ENCODE data around the gene TSSK6. TPM values are rescaled to one million over a fixed set of nuclear protein-coding genes. Genes with fewer than 3 reads are reported as not detected.

The TSSK6 gene
- total RNA-seq, 2 experiments from 2014 or later = 3.8 to 4.4 TPM

- peaks cover 52% of the 10 kb centered on the region for H3K4me1 Mint-ChIP-seq
- ATAC-seq = peak; percentile 24
- POLR2A ChIA-PET = interaction anchor here (0.7 to 1.9 kb wide), 5 partner anchors 28 to 126 kb away, joined by 3 to 7 read pairs (median 3); partner anchors contain the start of gene GATAD2A
- no peak overlapping the region for H3K4me3 Mint-ChIP-seq
- H3K27ac Mint-ChIP-seq = peak overlapping the region; percentile 97
- CTCF ChIA-PET = interaction anchor here (0.6 to 6.9 kb wide), 46 partner anchors 9 to 344 kb away, joined by 3 to 123 read pairs (median 4); partner anchors contain the start of genes GATAD2A, NDUFA13 and TSSK6
- peaks cover 23% of the 10 kb centered on the region for H3K36me3 Mint-ChIP-seq (ENCODE audit: low read depth)
- no peaks in the 10 kb centered on the region for H3K9me3 Mint-ChIP-seq (ENCODE audit: low read depth)
- no peaks in the 10 kb centered on the region for H3K27me3 Mint-ChIP-seq
- intact Hi-C loops (cut with DNase I, micrococcal nuclease) = loop anchor here (1.0 kb wide), 5 partner anchors 123 to 351 kb away; no protein-coding TSS in a partner anchor
- DNase-seq = peak; percentile 90
These were observed 25.0 kb downstream of the TSSK6 start for GRCh38 chr19:19490214-19490968.

- POLR2A ChIA-PET = interaction anchor here (0.7 to 1.9 kb wide), 5 partner anchors 27 to 286 kb away, joined by 3 to 7 read pairs (median 3); partner anchors contain the start of genes GATAD2A and NR2C2AP
- H3K9me3 Mint-ChIP-seq (ENCODE audit: low read depth) = no peaks in the 10 kb centered on the region
These were observed 25.5 kb downstream of the TSSK6 start for GRCh38 chr19:19489804-19490204.

GRCh38 chr19:19488875-19489690 lies 26.3 kb downstream of the TSSK6 start:
- intact Hi-C loops (cut with DNase I, micrococcal nuclease) = loop anchor here (1.0 to 2.0 kb wide), 8 partner anchors 30 to 456 kb away; partner anchors contain the start of genes MAU2 (in 2 of the 2), SUGP1 (in 2 of the 2), ARMC6 (in 1 of the 2) and BORCS8 (in 1 of the 2)
- Mint-ChIP-seq H3K9me3 (ENCODE audit: low read depth) (no peaks in the 10 kb centered on the region), H3K27me3 (no peaks in the 10 kb centered on the region), H3K4me3 (peak overlapping the region; percentile 43), H3K36me3 (ENCODE audit: low read depth) (peaks cover 13% of the 10 kb centered on the region), H3K4me1 (peaks cover 57% of the 10 kb centered on the region), H3K27ac (peak overlapping the region; percentile 97)
- ChIA-PET CTCF (interaction anchor here (0.6 to 6.9 kb wide), 20 partner anchors 8 to 343 kb away, joined by 3 to 123 read pairs (median 5); partner anchors contain the start of gene GATAD2A), POLR2A (interaction anchor here (0.6 to 1.9 kb wide), 5 partner anchors 27 to 286 kb away, joined by 3 to 7 read pairs (median 4); partner anchors contain the start of genes GATAD2A, NDUFA13, NR2C2AP and TSSK6)
- DNase-seq (peak; percentile 95), ATAC-seq (peak; percentile 93)

More at GRCh38 chr19:19489804-19490204, 25.5 kb downstream of the TSSK6 start:
- CTCF ChIA-PET = interaction anchor here (0.7 to 6.9 kb wide), 36 partner anchors 9 to 344 kb away, joined by 3 to 123 read pairs (median 5); partner anchors contain the start of gene GATAD2A
- Mint-ChIP-seq H3K4me1 (peaks cover 56% of the 10 kb centered on the region), H3K4me3 (peak overlapping the region; percentile 43), H3K27me3 (no peaks in the 10 kb centered on the region), H3K27ac (peak overlapping the region; percentile 97), H3K36me3 (ENCODE audit: low read depth) (peaks cover 20% of the 10 kb centered on the region)
- no peak for ATAC-seq
- DNase-seq = peak; percentile 34
- intact Hi-C loops (cut with DNase I, micrococcal nuclease) = loop anchor here (1.0 to 2.0 kb wide), 13 partner anchors 31 to 457 kb away; partner anchors contain the start of genes MAU2 (in 2 of the 2), SUGP1 (in 2 of the 2), ARMC6 (in 1 of the 2) and BORCS8 (in 1 of the 2)

- Mint-ChIP-seq H3K27ac (peak overlapping the region; percentile 97), H3K36me3 (ENCODE audit: low read depth) (peaks cover 10% of the 10 kb centered on the region), H3K9me3 (ENCODE audit: low read depth) (no peaks in the 10 kb centered on the region), H3K4me1 (peaks cover 54% of the 10 kb centered on the region), H3K27me3 (no peaks in the 10 kb centered on the region), H3K4me3 (peak overlapping the region; percentile 43)
- ChIA-PET CTCF (interaction anchor here (0.6 to 6.9 kb wide), 9 partner anchors 7 to 124 kb away, joined by 3 to 123 read pairs (median 5); partner anchors contain the start of gene GATAD2A), POLR2A (interaction anchor here (0.6 to 1.9 kb wide), 5 partner anchors 28 to 285 kb away, joined by 3 to 7 read pairs (median 4); partner anchors contain the start of genes GATAD2A, NDUFA13, NR2C2AP and TSSK6)
- ATAC-seq (no peak), DNase-seq (no peak)
- intact Hi-C loops (cut with DNase I, micrococcal nuclease) = loop anchor here in 1 of 2 experiments (2.0 kb wide), 1 partner anchor 29 kb away; no protein-coding TSS in a partner anchor
These were observed 27.1 kb downstream of the TSSK6 start for GRCh38 chr19:19487950-19488874.

GRCh38 chr19:19487077-19487949 lies 28.0 kb downstream of the TSSK6 start:
- POLR2A ChIA-PET = interaction anchor here (1.5 kb wide), 1 partner anchor 28 kb away, joined by 4 read pairs; the partner anchor contains the start of genes NDUFA13 and TSSK6
- Mint-ChIP-seq H3K36me3 (ENCODE audit: low read depth) (peaks cover 9% of the 10 kb centered on the region), H3K4me3 (no peak overlapping the region), H3K9me3 (ENCODE audit: low read depth) (no peaks in the 10 kb centered on the region), H3K27me3 (no peaks in the 10 kb centered on the region), H3K4me1 (peaks cover 60% of the 10 kb centered on the region), H3K27ac (peak overlapping the region; percentile 97)
- intact Hi-C loops (cut with DNase I, micrococcal nuclease) = no loop called here
- CTCF ChIA-PET = interaction anchor here (1.2 to 6.9 kb wide), 2 partner anchors 28 to 123 kb away, joined by 5 to 123 read pairs; no protein-coding TSS in a partner anchor
- ATAC-seq (no peak), DNase-seq (no peak)

GRCh38 chr19:19486343-19487076 lies 28.8 kb downstream of the TSSK6 start:
- ChIA-PET CTCF (interaction anchor here (0.7 to 6.9 kb wide), 2 partner anchors 123 to 454 kb away, joined by 3 to 123 read pairs; no protein-coding TSS in a partner anchor), POLR2A (no interaction called here)
- Mint-ChIP-seq H3K4me3 (no peak overlapping the region), H3K27ac (peak overlapping the region; percentile 67), H3K4me1 (peaks cover 62% of the 10 kb centered on the region), H3K9me3 (ENCODE audit: low read depth) (no peaks in the 10 kb centered on the region), H3K36me3 (ENCODE audit: low read depth) (peaks cover 10% of the 10 kb centered on the region), H3K27me3 (no peaks in the 10 kb centered on the region)
- no peak for DNase-seq
- intact Hi-C loops (cut with DNase I, micrococcal nuclease) = no loop called here
- no peak for ATAC-seq

GRCh38 chr19:19485998-19486290 lies 29.4 kb downstream of the TSSK6 start:
- CTCF ChIA-PET = interaction anchor here (0.7 kb wide), 1 partner anchor 454 kb away, joined by 3 read pairs; no protein-coding TSS in a partner anchor
- H3K4me3 Mint-ChIP-seq = no peak overlapping the region
- DNase-seq (no peak), ATAC-seq (no peak)
- intact Hi-C loops (cut with DNase I, micrococcal nuclease) = no loop called here
- H3K27ac Mint-ChIP-seq = peak overlapping the region; percentile 31
- POLR2A ChIA-PET = no interaction called here
- H3K4me1 Mint-ChIP-seq = peaks cover 66% of the 10 kb centered on the region
- H3K36me3 Mint-ChIP-seq (ENCODE audit: low read depth) = peaks cover 11% of the 10 kb centered on the region
- no peaks in the 10 kb centered on the region for H3K27me3 Mint-ChIP-seq
- no peaks in the 10 kb centered on the region for H3K9me3 Mint-ChIP-seq (ENCODE audit: low read depth)

GRCh38 chr19:19485161-19485997 lies 30.0 kb downstream of the TSSK6 start:
- DNase-seq (no peak), ATAC-seq (no peak)
- peaks cover 7% of the 10 kb centered on the region for H3K36me3 Mint-ChIP-seq (ENCODE audit: low read depth)
- no peaks in the 10 kb centered on the region for H3K9me3 Mint-ChIP-seq (ENCODE audit: low read depth)
- peak overlapping the region; percentile 78 for H3K27ac Mint-ChIP-seq
- intact Hi-C loops (cut with DNase I, micrococcal nuclease) = no loop called here
- H3K27me3 Mint-ChIP-seq = no peaks in the 10 kb centered on the region
- ChIA-PET POLR2A (interaction anchor here (0.7 kb wide), 1 partner anchor 76 kb away, joined by 3 read pairs; no protein-coding TSS in a partner anchor), CTCF (interaction anchor here (1.6 kb wide), 1 partner anchor 121 kb away, joined by 4 read pairs; no protein-coding TSS in a partner anchor)
- peaks cover 68% of the 10 kb centered on the region for H3K4me1 Mint-ChIP-seq
- H3K4me3 Mint-ChIP-seq = no peak overlapping the region
